GM21723 (cell line): Measurements from ENCODE around the gene PLPP2.
"Not testable (repeated sequence)": the region's sequence is repeated elsewhere in the genome, so short reads cannot be mapped to it uniquely, and the experiment has no call there.

Source experiments
- ATAC-seq: cut with Tn5 transposase; IDR thresholded peaks from one replicate; pipeline ENCODE4 v1.9.1; 2021; ENCODE audit warnings: mild to moderate bottlenecking, moderate library complexity; ENCODE audit not compliant: unreplicated experiment

PLPP2 gene

DNA sequence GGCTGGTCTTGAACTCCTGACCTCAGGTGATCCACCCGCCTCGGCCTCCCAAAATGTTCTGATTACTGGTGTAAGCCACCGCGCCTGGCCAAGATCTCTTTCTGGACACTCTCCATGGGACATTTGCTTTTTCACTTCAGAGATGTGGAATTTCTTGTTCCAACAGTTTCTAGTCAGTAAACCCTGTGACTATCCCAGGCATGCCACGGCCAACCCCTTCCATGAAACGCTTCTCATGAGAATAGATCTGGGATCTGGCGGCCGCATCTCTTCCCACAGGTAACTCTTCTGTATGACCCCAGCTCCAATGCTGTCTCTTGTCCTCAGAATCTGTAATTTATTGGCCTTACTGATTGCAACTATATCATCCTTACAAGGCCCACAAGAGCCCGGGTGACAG lies 16.2 kb downstream of the PLPP2 start:
- no peak for ATAC-seq

DNA sequence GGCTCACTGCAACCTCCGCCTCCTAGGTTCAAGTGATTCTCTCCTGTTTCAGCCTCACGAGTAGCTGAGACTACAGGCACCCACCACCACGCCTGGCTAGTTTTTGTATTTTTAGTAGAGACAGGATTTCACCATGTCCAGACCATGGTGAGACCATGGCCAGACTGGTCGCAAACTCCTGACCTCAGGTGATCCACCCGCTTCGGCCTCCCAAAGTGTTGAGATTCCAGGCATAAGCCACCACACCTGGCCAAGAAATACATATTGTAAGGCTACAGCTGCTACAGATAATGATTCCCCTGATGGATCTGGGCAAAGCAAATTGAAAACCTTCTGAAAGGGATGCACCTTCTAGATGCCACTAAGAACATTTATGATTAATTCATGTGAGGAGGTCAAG lies 17.8 kb downstream of the PLPP2 start:
- no peak for ATAC-seq

DNA sequence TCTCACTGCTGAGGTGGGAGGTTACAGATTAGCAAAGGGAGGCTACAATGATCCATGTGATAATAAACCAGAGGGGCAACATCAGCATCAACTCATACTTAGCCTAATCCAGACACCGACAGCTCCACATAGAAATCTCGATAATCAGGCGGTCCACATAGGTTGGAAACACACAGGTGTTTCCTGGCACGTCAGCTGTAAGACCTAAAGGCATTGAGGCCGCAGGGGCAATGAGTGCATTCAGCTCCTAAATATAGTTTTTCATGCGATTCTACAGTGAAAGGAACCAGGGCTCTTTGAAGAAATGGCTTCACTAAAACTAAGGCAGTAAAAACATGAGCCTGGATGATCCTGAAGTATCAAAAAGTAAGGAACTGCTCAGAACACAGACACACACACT lies 19.3 kb downstream of the PLPP2 start:
- no peak for ATAC-seq

DNA sequence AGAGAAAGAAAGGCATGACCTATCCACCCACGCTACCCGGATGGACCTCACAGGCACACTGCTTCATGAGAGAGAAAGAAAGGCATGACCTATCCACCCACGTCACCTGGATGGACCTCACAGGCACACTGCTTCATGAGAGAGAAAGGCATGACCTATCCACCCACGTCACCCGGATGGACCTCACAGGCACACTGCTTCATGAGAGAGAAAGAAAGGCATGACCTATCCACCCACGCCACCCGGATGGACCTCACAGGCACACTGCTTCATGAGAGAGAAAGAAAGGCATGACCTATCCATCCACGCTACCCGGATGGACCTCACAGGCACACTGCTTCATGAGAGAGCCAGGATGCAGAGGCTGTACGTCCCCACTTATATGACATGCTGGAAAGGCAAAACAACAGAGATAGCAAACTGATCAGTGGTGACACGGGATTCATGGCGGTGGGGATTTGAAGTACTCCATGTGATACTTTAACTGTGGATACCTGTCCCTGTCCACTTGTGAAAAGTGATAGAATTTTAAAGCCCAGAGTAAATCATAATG lies 20.4 kb downstream of the PLPP2 start:
- not testable (repeated sequence) for ATAC-seq

DNA sequence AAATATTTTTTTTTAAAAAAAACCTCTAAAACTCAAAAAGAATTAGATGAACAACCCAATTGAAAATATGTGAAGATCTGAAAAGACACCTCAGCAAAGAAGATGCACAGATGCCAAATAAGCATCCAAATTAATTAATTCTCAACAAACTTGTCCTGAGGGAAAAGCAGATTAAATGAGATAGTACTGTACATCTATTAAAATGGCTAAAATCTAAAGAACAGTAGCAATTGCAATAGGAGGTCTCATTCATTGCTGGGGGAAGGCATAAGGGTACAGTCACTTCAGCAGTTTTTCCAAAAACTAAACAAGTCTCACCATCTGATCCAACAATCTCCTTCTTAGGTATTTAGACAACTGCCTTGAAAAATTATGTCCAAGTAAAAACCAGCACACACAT lies 22.0 kb downstream of the PLPP2 start:
- no peak for ATAC-seq

GRCh38 chr19:262125-262524 lies 29.1 kb downstream of the PLPP2 start:
- no peak for ATAC-seq

GRCh38 chr19:256804-257203 lies 34.4 kb downstream of the PLPP2 start:
- not testable (repeated sequence) for ATAC-seq

DNA sequence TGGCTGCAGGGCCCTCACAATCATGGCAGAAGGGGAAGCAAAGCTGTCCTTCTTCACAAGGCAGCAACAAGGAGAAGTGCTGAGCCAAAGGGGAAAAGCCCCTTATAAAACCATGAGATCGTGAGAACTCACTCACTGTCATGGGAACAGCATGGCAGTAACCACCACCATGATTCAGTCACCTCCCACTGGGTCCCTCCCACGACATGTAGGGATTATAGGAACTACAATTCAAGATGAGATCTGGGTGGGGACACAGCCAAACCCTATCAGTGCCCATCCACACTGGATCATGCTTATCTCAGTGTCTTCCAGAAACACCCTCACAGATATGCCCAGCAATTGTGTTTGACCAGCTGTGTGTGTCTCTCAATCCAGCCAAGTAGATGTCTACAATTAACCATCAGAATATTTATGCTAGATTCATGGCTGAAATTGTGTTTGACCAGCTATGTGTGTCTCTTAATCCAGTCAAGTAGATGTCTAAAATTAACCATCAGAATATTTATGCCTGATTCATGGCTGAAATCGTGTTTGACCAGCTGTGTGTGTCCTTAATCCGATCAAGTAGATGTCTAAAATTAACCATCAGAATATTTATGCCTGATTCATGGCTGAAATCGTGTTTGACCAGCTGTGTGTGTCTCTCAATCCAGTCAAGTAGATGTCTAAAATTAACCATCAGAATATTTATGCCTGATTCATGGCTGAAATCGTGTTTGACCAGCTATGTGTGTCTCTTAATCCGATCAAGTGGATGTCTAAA lies 38.6 kb downstream of the PLPP2 start:
- not testable (repeated sequence) for ATAC-seq

DNA sequence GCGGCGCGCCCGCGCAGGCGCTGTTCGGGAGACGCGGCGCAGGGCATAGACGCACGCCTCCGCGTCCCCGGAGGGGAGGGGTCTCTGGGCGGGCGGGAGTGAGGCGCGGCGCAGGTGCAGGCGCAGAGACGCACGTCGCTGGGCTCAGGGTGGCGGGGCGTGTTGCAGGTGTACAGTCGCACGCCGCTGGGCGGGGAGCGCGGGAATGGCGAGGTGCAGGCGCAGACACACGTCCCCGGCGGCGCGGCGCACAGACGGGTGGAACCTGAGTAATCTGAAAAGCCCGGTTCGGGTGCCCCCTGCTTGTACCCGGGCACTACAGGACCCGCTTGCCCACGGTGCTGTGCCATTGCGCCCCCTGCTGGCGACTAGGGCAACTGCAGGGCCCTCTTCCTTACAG lies 44.7 kb downstream of the PLPP2 start:
- ATAC-seq = no peak

GRCh38 chr19:245900-246299 lies 45.3 kb downstream of the PLPP2 start:
- not testable (repeated sequence) for ATAC-seq

DNA sequence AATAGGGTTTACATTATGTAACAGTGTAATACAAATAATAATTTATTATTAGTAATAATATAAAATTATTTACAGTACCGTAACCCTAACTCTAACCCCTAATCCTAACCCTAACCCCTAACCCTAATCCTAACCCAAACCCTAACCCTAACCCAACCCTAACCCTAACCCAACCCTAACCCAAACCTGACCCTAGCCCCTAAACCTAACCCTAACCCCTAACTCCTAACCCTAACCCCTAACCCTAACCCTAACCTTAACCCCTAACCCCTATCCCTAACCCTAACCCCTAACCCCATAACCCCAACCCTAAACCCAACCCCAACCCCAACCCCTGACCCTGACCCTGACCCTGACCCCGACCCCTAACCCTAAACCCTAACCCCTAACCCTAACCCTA lies 45.7 kb downstream of the PLPP2 start:
- ATAC-seq = no peak
